Cardiac septum (tissue), 1 donor: ENCODE results near the gene PALLD. TPM values are rescaled to one million over a fixed set of nuclear protein-coding genes. Genes with fewer than 3 reads are reported as not detected.

ENCODE experiments used
- DNase-seq: peaks from one replicate; pipeline ENCODE4 v3.0.0-alpha.2; 2020; ENCODE audit warnings: low spot score
- intact Hi-C: fragments of 100-400 bp; cut with DNase I; formaldehyde crosslinking; loops from one replicate; pipeline ENCODE4 v1.14.0; 2022
- total RNA-seq: library from RNA; stranded (reverse); fragmentation: NEBNext Ultra II Directional; extraction: Animal tissue kit (Norgen Biotek cat#: 25700); gene quantifications from one replicate; pipeline ENCODE4 v1.2.1, GENCODE V29; 2021
- donor health status: DM: no; HTN: no; CAD: no.

Gene PALLD
- total RNA-seq, 1 donor from 2014 or later, result 705 TPM

GRCh38 chr4:168759959-168760527 lies 263.2 kb downstream of the PALLD start:
- DNase-seq, result no peak
- intact Hi-C loops, result no loop called here

GRCh38 chr4:168761066-168761465 lies 264.2 kb downstream of the PALLD start:
- no peak for DNase-seq
- intact Hi-C loops, result no loop called here

GRCh38 chr4:168765322-168765721 lies 268.5 kb downstream of the PALLD start:
- no peak for DNase-seq
- intact Hi-C loops, result loop anchor here (5.0 kb wide), 1 partner anchor 178 kb away; no protein-coding TSS in a partner anchor

GRCh38 chr4:168765726-168766125 lies 268.9 kb downstream of the PALLD start:
- intact Hi-C loops, result loop anchor here (1.0 to 5.0 kb wide), 2 partner anchors 54 to 178 kb away; no protein-coding TSS in a partner anchor

GRCh38 chr4:168766604-168767316 lies 269.9 kb downstream of the PALLD start:
- no peak for DNase-seq
- intact Hi-C loops, result loop anchor here (1.0 to 5.0 kb wide), 2 partner anchors 55 to 179 kb away; no protein-coding TSS in a partner anchor

More at GRCh38 chr4:168765726-168766125, 268.9 kb downstream of the PALLD start:
- DNase-seq, result no peak

GRCh38 chr4:168769416-168769815 lies 272.6 kb downstream of the PALLD start:
- intact Hi-C loops, result loop anchor here (5.0 kb wide), 1 partner anchor 182 kb away; no protein-coding TSS in a partner anchor
- no peak for DNase-seq

GRCh38 chr4:168769837-168770236 lies 273.0 kb downstream of the PALLD start:
- intact Hi-C loops, result loop anchor here (5.0 kb wide), 1 partner anchor 183 kb away; no protein-coding TSS in a partner anchor
- no peak for DNase-seq

- intact Hi-C loops, result no loop called here
- no peak for DNase-seq
Observed at GRCh38 chr4:168771251-168771650, 274.4 kb downstream of the PALLD start.

GRCh38 chr4:168773388-168774195 lies 276.7 kb downstream of the PALLD start:
- intact Hi-C loops, result no loop called here
- no peak for DNase-seq

- no peak for DNase-seq
- intact Hi-C loops, result no loop called here
Observed at GRCh38 chr4:168776382-168776781, 279.5 kb downstream of the PALLD start.

GRCh38 chr4:168777277-168777965 lies 280.6 kb downstream of the PALLD start:
- no peak for DNase-seq
- intact Hi-C loops, result no loop called here

GRCh38 chr4:168781341-168781740 lies 284.5 kb downstream of the PALLD start:
- no peak for DNase-seq
- intact Hi-C loops, result no loop called here

GRCh38 chr4:168781926-168782325 lies 285.1 kb downstream of the PALLD start:
- no peak for DNase-seq
- intact Hi-C loops, result no loop called here

GRCh38 chr4:168782439-168782838 lies 285.6 kb downstream of the PALLD start:
- intact Hi-C loops, result no loop called here
- DNase-seq, result no peak

- intact Hi-C loops, result no loop called here
- no peak for DNase-seq
Observed at GRCh38 chr4:168784786-168785461, 288.1 kb downstream of the PALLD start.

- intact Hi-C loops, result no loop called here
- no peak for DNase-seq
Observed at GRCh38 chr4:168787334-168787733, 290.5 kb downstream of the PALLD start.

- intact Hi-C loops, result no loop called here
- DNase-seq, result no peak
Observed at GRCh38 chr4:168787801-168788595, 291.1 kb downstream of the PALLD start.

GRCh38 chr4:168790898-168791297 lies 294.0 kb downstream of the PALLD start:
- DNase-seq, result no peak
- intact Hi-C loops, result no loop called here
